OCI-LY3 (cell line): Measurements from ENCODE around the gene MARK4.

Experiments used
- CTCF ChIP-seq: fragments of 200-600, 300-600 bp; sonication (generic); IDR thresholded peaks from 2 replicates; pipeline ENCODE4 v1.5.1; 2014; ENCODE audit warnings: antibody characterized with exemption, low read length, low read depth
- EZH2phosphoT487 ChIP-seq: fragments of 200-600 bp; shearing (Covaris generic); IDR thresholded peaks from 2 replicates; pipeline ENCODE4 v1.6.1; 2018; ENCODE audit warnings: antibody characterized with exemption, mixed run types, low read depth

- TF ChIP-seq CTCF (no peak), EZH2phosphoT487 (no peak)
Observed at GRCh38 chr19:45279587-45280192, 28.6 kb downstream of the MARK4 start.
